ENCODE data around the gene RAE1.

Gene RAE1

GRCh38 chr20:57375652-57376230 is 24.7 kb downstream of the RAE1 start:
- Mint-ChIP-seq H3K4me3 (peak overlapping the region; percentile 1), H3K27me3 (no peaks in the 10 kb centered on the region), H3K36me3 (peaks cover 13% of the 10 kb centered on the region), H3K9me3 (no peaks in the 10 kb centered on the region), H3K4me1 (peaks cover 26% of the 10 kb centered on the region), H3K27ac (peak overlapping the region; percentile 66)

- H3K27ac Mint-ChIP-seq = no peak overlapping the region
- peaks cover 10% of the 10 kb centered on the region for H3K36me3 Mint-ChIP-seq
- no peaks in the 10 kb centered on the region for H3K9me3 Mint-ChIP-seq
- H3K4me3 Mint-ChIP-seq = no peak overlapping the region
- peaks cover 34% of the 10 kb centered on the region for H3K4me1 Mint-ChIP-seq
- no peaks in the 10 kb centered on the region for H3K27me3 Mint-ChIP-seq
Measured at GRCh38 chr20:57377350-57377749, 26.3 kb downstream of the RAE1 start.

- H3K4me1 Mint-ChIP-seq = peaks cover 38% of the 10 kb centered on the region
Measured at GRCh38 chr20:57378107-57378506, 27.1 kb downstream of the RAE1 start.

GRCh38 chr20:57378646-57379262 is 27.7 kb downstream of the RAE1 start:
- Mint-ChIP-seq H3K9me3 (no peaks in the 10 kb centered on the region), H3K36me3 (peaks cover 5% of the 10 kb centered on the region), H3K4me1 (peaks cover 35% of the 10 kb centered on the region), H3K27ac (peak overlapping the region; percentile 17), H3K27me3 (no peaks in the 10 kb centered on the region), H3K4me3 (no peak overlapping the region)

More at GRCh38 chr20:57378107-57378506, 27.1 kb downstream of the RAE1 start:
- no peaks in the 10 kb centered on the region for H3K9me3 Mint-ChIP-seq
- H3K27ac Mint-ChIP-seq = no peak overlapping the region
- H3K36me3 Mint-ChIP-seq = peaks cover 10% of the 10 kb centered on the region
- no peak overlapping the region for H3K4me3 Mint-ChIP-seq
- no peaks in the 10 kb centered on the region for H3K27me3 Mint-ChIP-seq

- H3K9me3 Mint-ChIP-seq = no peaks in the 10 kb centered on the region
- peaks cover 32% of the 10 kb centered on the region for H3K4me1 Mint-ChIP-seq
- no peak overlapping the region for H3K27ac Mint-ChIP-seq
- H3K36me3 Mint-ChIP-seq = peaks cover 5% of the 10 kb centered on the region
- H3K4me3 Mint-ChIP-seq = no peak overlapping the region
- no peaks in the 10 kb centered on the region for H3K27me3 Mint-ChIP-seq
Measured at GRCh38 chr20:57379263-57379647, 28.2 kb downstream of the RAE1 start.

GRCh38 chr20:57380081-57380750 is 29.2 kb downstream of the RAE1 start:
- Mint-ChIP-seq H3K27ac (no peak overlapping the region), H3K4me3 (no peak overlapping the region), H3K9me3 (no peaks in the 10 kb centered on the region), H3K36me3 (peaks cover 5% of the 10 kb centered on the region), H3K4me1 (peaks cover 24% of the 10 kb centered on the region), H3K27me3 (no peaks in the 10 kb centered on the region)

- H3K4me3 Mint-ChIP-seq = no peak overlapping the region
- H3K36me3 Mint-ChIP-seq = no peaks in the 10 kb centered on the region
- no peaks in the 10 kb centered on the region for H3K9me3 Mint-ChIP-seq
- H3K27ac Mint-ChIP-seq = no peak overlapping the region
- peaks cover 19% of the 10 kb centered on the region for H3K4me1 Mint-ChIP-seq
- no peaks in the 10 kb centered on the region for H3K27me3 Mint-ChIP-seq
Measured at GRCh38 chr20:57381596-57382503, 30.8 kb downstream of the RAE1 start.

- no peak overlapping the region for H3K4me3 Mint-ChIP-seq
- H3K27ac Mint-ChIP-seq = peak overlapping the region; percentile 46
- H3K9me3 Mint-ChIP-seq = no peaks in the 10 kb centered on the region
- H3K27me3 Mint-ChIP-seq = no peaks in the 10 kb centered on the region
- no peaks in the 10 kb centered on the region for H3K36me3 Mint-ChIP-seq
- peaks cover 19% of the 10 kb centered on the region for H3K4me1 Mint-ChIP-seq
Measured at GRCh38 chr20:57382516-57382915, 31.5 kb downstream of the RAE1 start.

- Mint-ChIP-seq H3K27me3 (no peaks in the 10 kb centered on the region), H3K27ac (peak overlapping the region; percentile 12), H3K4me3 (no peak overlapping the region)
Measured at GRCh38 chr20:57383447-57384347, 32.6 kb downstream of the RAE1 start.

GRCh38 chr20:57384486-57384885 is 33.4 kb downstream of the RAE1 start:
- Mint-ChIP-seq H3K27ac (peak overlapping the region; percentile 17), H3K27me3 (no peaks in the 10 kb centered on the region), H3K4me3 (no peak overlapping the region), H3K9me3 (no peaks in the 10 kb centered on the region), H3K4me1 (peaks cover 20% of the 10 kb centered on the region), H3K36me3 (no peaks in the 10 kb centered on the region)

More at GRCh38 chr20:57383447-57384347, 32.6 kb downstream of the RAE1 start:
- H3K4me1 Mint-ChIP-seq = peaks cover 19% of the 10 kb centered on the region
- no peaks in the 10 kb centered on the region for H3K9me3 Mint-ChIP-seq
- H3K36me3 Mint-ChIP-seq = no peaks in the 10 kb centered on the region

GRCh38 chr20:57384953-57385761 is 34.1 kb downstream of the RAE1 start:
- no peak overlapping the region for H3K4me3 Mint-ChIP-seq
- no peaks in the 10 kb centered on the region for H3K9me3 Mint-ChIP-seq
- H3K4me1 Mint-ChIP-seq = peaks cover 23% of the 10 kb centered on the region

GRCh38 chr20:57385940-57386339 is 34.9 kb downstream of the RAE1 start:
- no peaks in the 10 kb centered on the region for H3K27me3 Mint-ChIP-seq
- no peak overlapping the region for H3K4me3 Mint-ChIP-seq
- H3K9me3 Mint-ChIP-seq = no peaks in the 10 kb centered on the region
- no peaks in the 10 kb centered on the region for H3K36me3 Mint-ChIP-seq
- no peak overlapping the region for H3K27ac Mint-ChIP-seq
- H3K4me1 Mint-ChIP-seq = peaks cover 28% of the 10 kb centered on the region

More at GRCh38 chr20:57384953-57385761, 34.1 kb downstream of the RAE1 start:
- H3K27ac Mint-ChIP-seq = no peak overlapping the region
- H3K36me3 Mint-ChIP-seq = no peaks in the 10 kb centered on the region
- H3K27me3 Mint-ChIP-seq = no peaks in the 10 kb centered on the region

GRCh38 chr20:57386762-57387161 is 35.7 kb downstream of the RAE1 start:
- Mint-ChIP-seq H3K27me3 (no peaks in the 10 kb centered on the region), H3K4me1 (peaks cover 28% of the 10 kb centered on the region), H3K27ac (no peak overlapping the region), H3K36me3 (no peaks in the 10 kb centered on the region), H3K4me3 (no peak overlapping the region), H3K9me3 (no peaks in the 10 kb centered on the region)

GRCh38 chr20:57387463-57387862 is 36.4 kb downstream of the RAE1 start:
- no peak overlapping the region for H3K27ac Mint-ChIP-seq
- no peak overlapping the region for H3K4me3 Mint-ChIP-seq
- H3K9me3 Mint-ChIP-seq = no peaks in the 10 kb centered on the region
- peaks cover 25% of the 10 kb centered on the region for H3K4me1 Mint-ChIP-seq
- no peaks in the 10 kb centered on the region for H3K27me3 Mint-ChIP-seq
- H3K36me3 Mint-ChIP-seq = no peaks in the 10 kb centered on the region

All from activated naive CD4-positive, alpha-beta T cell treated with anti-CD3 and anti-CD28 coated beads, Interleukin-2, amount 50 U/mL, for 24 hours (primary cell).